ENCODE results near the gene SLC9A7.

DNA sequence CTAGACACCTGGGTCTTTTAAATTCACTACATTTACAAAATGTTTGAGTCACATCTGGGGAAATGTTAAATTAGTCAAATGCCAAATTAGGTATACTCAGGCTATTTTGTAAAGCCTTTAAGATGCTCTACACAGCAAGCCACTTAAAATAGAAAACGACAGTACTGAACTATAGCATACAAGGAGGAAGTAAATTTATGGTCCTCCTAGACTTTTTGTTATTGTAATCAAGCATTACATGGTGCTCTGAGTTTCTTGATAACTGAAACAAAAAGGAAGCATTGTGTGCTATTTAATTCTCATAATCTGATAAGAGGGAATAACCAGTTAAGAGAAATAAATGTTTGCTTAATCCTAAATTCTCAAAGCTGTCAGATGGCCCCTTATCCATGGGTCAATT, 46.2 kb downstream of the SLC9A7 start:
- TF ChIP-seq, protein P1, sequence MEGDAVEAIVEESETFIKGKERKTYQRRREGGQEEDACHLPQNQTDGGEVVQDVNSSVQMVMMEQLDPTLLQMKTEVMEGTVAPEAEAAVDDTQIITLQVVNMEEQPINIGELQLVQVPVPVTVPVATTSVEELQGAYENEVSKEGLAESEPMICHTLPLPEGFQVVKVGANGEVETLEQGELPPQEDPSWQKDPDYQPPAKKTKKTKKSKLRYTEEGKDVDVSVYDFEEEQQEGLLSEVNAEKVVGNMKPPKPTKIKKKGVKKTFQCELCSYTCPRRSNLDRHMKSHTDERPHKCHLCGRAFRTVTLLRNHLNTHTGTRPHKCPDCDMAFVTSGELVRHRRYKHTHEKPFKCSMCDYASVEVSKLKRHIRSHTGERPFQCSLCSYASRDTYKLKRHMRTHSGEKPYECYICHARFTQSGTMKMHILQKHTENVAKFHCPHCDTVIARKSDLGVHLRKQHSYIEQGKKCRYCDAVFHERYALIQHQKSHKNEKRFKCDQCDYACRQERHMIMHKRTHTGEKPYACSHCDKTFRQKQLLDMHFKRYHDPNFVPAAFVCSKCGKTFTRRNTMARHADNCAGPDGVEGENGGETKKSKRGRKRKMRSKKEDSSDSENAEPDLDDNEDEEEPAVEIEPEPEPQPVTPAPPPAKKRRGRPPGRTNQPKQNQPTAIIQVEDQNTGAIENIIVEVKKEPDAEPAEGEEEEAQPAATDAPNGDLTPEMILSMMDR (tag by site-specific recombination; IDR thresholded peaks at IDR 0.05), result no peak
- TF ChIP-seq ZFP3 (tag by site-specific recombination; IDR thresholded peaks at IDR 0.05; ENCODE audit: low read depth) (no peak), ZNF398 (tag by site-specific recombination; IDR thresholded peaks at IDR 0.05) (no peak), ZNF121 (tag by site-specific recombination; IDR thresholded peaks at IDR 0.05) (no peak), REST (tag by site-specific recombination; IDR thresholded peaks at IDR 0.05) (no peak), YY1 (tag by site-specific recombination; IDR thresholded peaks at IDR 0.05) (no peak)
- TF ChIP-seq, protein P2, sequence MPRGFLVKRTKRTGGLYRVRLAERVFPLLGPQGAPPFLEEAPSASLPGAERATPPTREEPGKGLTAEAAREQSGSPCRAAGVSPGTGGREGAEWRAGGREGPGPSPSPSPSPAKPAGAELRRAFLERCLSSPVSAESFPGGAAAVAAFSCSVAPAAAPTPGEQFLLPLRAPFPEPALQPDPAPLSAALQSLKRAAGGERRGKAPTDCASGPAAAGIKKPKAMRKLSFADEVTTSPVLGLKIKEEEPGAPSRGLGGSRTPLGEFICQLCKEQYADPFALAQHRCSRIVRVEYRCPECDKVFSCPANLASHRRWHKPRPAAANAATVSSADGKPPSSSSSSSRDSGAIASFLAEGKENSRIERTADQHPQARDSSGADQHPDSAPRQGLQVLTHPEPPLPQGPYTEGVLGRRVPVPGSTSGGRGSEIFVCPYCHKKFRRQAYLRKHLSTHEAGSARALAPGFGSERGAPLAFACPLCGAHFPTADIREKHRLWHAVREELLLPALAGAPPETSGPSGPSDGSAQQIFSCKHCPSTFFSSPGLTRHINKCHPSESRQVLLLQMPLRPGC (tag by site-specific recombination; IDR thresholded peaks at IDR 0.05), result no peak
